HCT116 (cell line): Measurements from ENCODE around the gene LCMT2. TPM values are rescaled to one million over a fixed set of nuclear protein-coding genes. Genes with fewer than 3 reads are reported as not detected.

Experiments used
- ATAC-seq: fragments of 200-7000 bp; cut with Tn5 transposase; 2 replicates; pipeline ENCODE4 v1.9.1; 2020; ENCODE audit warnings: mild to moderate bottlenecking, moderate library complexity
- BruUV-seq: library from RNA; stranded (reverse); fragments of 400-500 nt; replicated peaks from 2 replicates; lab custom pipeline; 2021; lab: Mats Ljungman, UMichigan
- CTCF ChIA-PET: fragments of 300-600 bp; sonication (Branson Sonifier 250); formaldehyde crosslinking; loops from one replicate; lab custom pipeline; 2021; ENCODE audit warnings: antibody characterized with exemption; lab: Charles Lee
- POLR2A ChIA-PET: fragments of 300-600, 350-600 bp; sonication (Branson Sonifier 250); formaldehyde crosslinking; loops from one replicate; lab custom pipeline; 2021; ENCODE audit warnings: antibody characterized with exemption; lab: Charles Lee
- RAD21 ChIA-PET, 2 experiments: fragments of 300-600 bp; sonication (Branson Sonifier 250); formaldehyde crosslinking; loops; one replicate each; lab custom pipeline; 2023; ENCODE audit warnings: low total read pairs in 2 of 2; ENCODE audit not compliant: uncharacterized antibody in 2 of 2, unreplicated experiment in 2 of 2, low non-redundant PET in 1 of 2; lab: Charles Lee
- DNase-seq: peaks from one replicate; pipeline ENCODE4 v3.0.0-alpha.2; 2010; ENCODE audit warnings: low read depth, low spot score
- H2AFZ ChIP-seq: fragments of 200-600 bp; shearing (Covaris generic), sonication (generic); 2 replicates; pipeline ENCODE4 v1.6.1; 2017; ENCODE audit warnings: low read depth, mixed run types, mixed read lengths, antibody characterized with exemption, low read length; ENCODE audit not compliant: poor library complexity, severe bottlenecking
- H3K27ac ChIP-seq: 2 replicates; pipeline ENCODE4 v1.5.1; 2012; ENCODE audit warnings: low read depth, low read length
- H3K27me3 ChIP-seq: fragments of 200-600 bp; sonication (generic); 2 replicates; pipeline ENCODE4 v1.6.1; 2016; ENCODE audit warnings: mixed run types, low read length, mixed read lengths; ENCODE audit not compliant: insufficient read depth
- H3K36me3 ChIP-seq, 2 experiments: fragments of 200-500 bp in 1 of 2; fragments of 200-600 bp in 1 of 2; sonication (Bioruptor generic) in 1 of 2; sonication (generic) in 1 of 2; 2 replicates each; pipeline versions ENCODE4 v1.5.1 to v1.6.1; 2014 to 2016; ENCODE audit warnings: low read length in 2 of 2, inconsistent platforms in 1 of 2, mixed read lengths in 1 of 2, mixed run types in 1 of 2; ENCODE audit not compliant: insufficient read depth in 2 of 2, control insufficient read depth in 1 of 2
- H3K4me1 ChIP-seq, 2 experiments: fragments of 200-600 bp in 1 of 2; sonication (generic) in 1 of 2; 2 replicates each; pipeline versions ENCODE4 v1.5.1 to v1.6.1; 2012 to 2017; ENCODE audit warnings: low read length in 2 of 2, inconsistent platforms in 1 of 2, mild to moderate bottlenecking in 1 of 2, mixed read lengths in 1 of 2, mixed run types in 1 of 2, moderate library complexity in 1 of 2; ENCODE audit not compliant: insufficient read depth in 2 of 2, control insufficient read depth in 1 of 2
- H3K4me2 ChIP-seq: fragments of 200-600 bp; sonication (generic); 2 replicates; pipeline ENCODE4 v1.6.1; 2017; ENCODE audit warnings: mixed run types, low read length, mixed read lengths
- H3K4me3 ChIP-seq, 2 experiments: fragments of 200-600 bp in 1 of 2; sonication (generic) in 1 of 2; replicated peaks in 1 of 2; 2 replicates each; pipeline ENCODE4 v1.5.1; 2011 to 2016; ENCODE audit warnings: low read length in 2 of 2, control low read depth in 1 of 2, low read depth in 1 of 2, mild to moderate bottlenecking in 1 of 2, mixed read lengths in 1 of 2, mixed run types in 1 of 2
- H3K79me2 ChIP-seq: fragments of 200-600 bp; sonication (generic); 2 replicates; pipeline ENCODE4 v1.6.1; 2017; ENCODE audit warnings: mild to moderate bottlenecking, mixed run types, low read length, moderate library complexity, mixed read lengths; ENCODE audit not compliant: insufficient read depth
- H3K9ac ChIP-seq: fragments of 200-600 bp; sonication (generic); 2 replicates; pipeline ENCODE4 v1.6.1; 2016; ENCODE audit warnings: low read length, mixed read lengths
- H3K9me2 ChIP-seq: fragments of 200-600 bp; sonication (generic), shearing (Covaris generic); 2 replicates; pipeline ENCODE4 v1.6.1; 2017; ENCODE audit warnings: mixed run types, mild to moderate bottlenecking, moderate library complexity; ENCODE audit not compliant: insufficient read depth
- H3K9me3 ChIP-seq, 2 experiments: fragments of 200-500 bp in 1 of 2; fragments of 200-600 bp in 1 of 2; sonication (Bioruptor generic) in 1 of 2; sonication (generic) in 1 of 2; 2 replicates each; pipeline ENCODE4 v1.6.1; 2014 to 2017; ENCODE audit warnings: low read length in 2 of 2, mixed read lengths in 2 of 2, inconsistent platforms in 1 of 2, low read depth in 1 of 2, mild to moderate bottlenecking in 1 of 2, mixed run types in 1 of 2, moderate library complexity in 1 of 2; ENCODE audit not compliant: control insufficient read depth in 1 of 2, insufficient read depth in 1 of 2
- H4K20me1 ChIP-seq: fragments of 200-600 bp; sonication (generic), shearing (Covaris generic); 2 replicates; pipeline ENCODE4 v1.6.1; 2017; ENCODE audit warnings: mixed run types, mild to moderate bottlenecking, moderate library complexity; ENCODE audit not compliant: insufficient read depth
- CBX3 ChIP-seq: IDR thresholded peaks from 2 replicates; pipeline ENCODE4 v1.6.1; 2012; ENCODE audit warnings: low read depth
- EZH2 ChIP-seq: fragments of 200-600 bp; sonication (generic); IDR thresholded peaks from 2 replicates; pipeline ENCODE4 v1.6.1; 2017; ENCODE audit warnings: antibody characterized with exemption, mixed run types
- FOSL1 ChIP-seq: IDR thresholded peaks from 2 replicates; pipeline ENCODE4 v1.6.1; 2012; ENCODE audit warnings: low read depth
- JUND ChIP-seq: IDR thresholded peaks from 2 replicates; pipeline ENCODE4 v1.6.1; 2012
- intact Hi-C: fragments of 100-400 bp; cut with micrococcal nuclease; formaldehyde crosslinking; loops from 2 replicates; pipeline ENCODE4 v1.10.0; 2022
- total RNA-seq: library from RNA; stranded (reverse); gene quantifications from one replicate; pipeline ENCODE4 v1.2.1, GENCODE V29; 2021; ENCODE audit not compliant: unreplicated experiment
- TF ChIP-seq, protein P1 (sequence below), 3 experiments: fragments of 200-600 bp in 1 of 3; sonication (generic) in 1 of 3; IDR thresholded peaks in 2 of 3; conservative IDR thresholded peaks in 1 of 3; 2 replicates each; pipeline ENCODE4 v1.5.1; 2012 to 2017; ENCODE audit warnings: low read depth in 2 of 3, low read length in 2 of 3, antibody characterized with exemption in 1 of 3, borderline replicate concordance in 1 of 3, control low read depth in 1 of 3, mild to moderate bottlenecking in 1 of 3, mixed read lengths in 1 of 3, mixed run types in 1 of 3, moderate library complexity in 1 of 3; ENCODE audit not compliant: insufficient read depth in 1 of 3

The LCMT2 gene
- total RNA-seq, 1 experiment from 2014 or later = 4.7 TPM

DNA sequence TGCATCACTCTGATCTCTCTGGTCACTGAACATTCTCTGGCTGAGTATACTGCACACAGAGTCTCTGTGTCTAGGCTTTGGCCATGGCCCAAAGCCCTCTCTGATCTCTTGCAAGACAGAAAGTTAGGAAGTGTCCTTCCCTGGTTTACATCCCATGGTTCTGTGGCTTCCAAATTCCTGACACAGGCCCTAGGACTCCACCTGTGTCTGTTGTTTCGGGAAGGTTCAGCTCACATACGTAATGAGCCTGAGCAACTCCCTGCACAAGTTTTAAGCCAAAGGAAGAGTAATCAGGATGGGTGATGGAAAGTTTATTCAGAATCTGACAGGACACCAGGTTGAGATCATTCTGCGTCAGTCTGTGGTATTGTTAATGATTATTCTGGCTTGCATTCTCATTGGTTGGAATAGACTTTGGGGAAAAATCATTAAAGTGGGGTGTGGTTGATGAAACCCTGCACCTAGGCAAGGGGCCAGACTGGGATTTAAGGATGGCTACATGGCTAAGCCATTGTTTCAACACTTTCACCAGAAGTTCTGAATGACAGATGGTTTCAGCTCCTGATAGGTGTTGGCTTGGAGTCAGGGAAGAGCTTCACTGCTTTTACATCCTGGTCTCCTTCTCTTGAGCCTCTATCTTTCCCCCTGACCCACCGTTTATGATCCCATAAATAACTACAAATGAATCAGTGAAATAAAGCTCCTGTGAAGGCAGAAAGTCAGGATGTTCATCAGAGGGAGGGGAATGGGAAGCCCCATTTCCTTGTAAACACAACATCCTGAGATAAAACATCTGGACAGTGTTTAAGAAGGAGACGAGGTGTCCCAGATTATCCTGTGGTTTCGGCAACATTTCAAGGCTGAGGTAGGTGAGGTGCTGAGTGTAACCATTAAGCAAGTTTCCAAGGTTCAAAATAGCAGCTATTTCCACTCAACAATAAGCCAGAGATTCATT, 14.1 kb downstream of the LCMT2 start:
- no peaks in the 10 kb centered on the region for H3K36me3 ChIP-seq
- H3K4me3 ChIP-seq = no peak overlapping the region
- ChIA-PET RAD21 (no interaction called here), CTCF (no interaction called here), POLR2A (no interaction called here)
- no peaks in the 10 kb centered on the region for H3K9me3 ChIP-seq
- H3K4me1 ChIP-seq = peaks cover 0 to 8% of the 10 kb centered on the region in 2 experiments; a peak in 1 of 4 replicates
- H3K27ac ChIP-seq = no peak overlapping the region
- no TSS peak for BruUV-seq
- H3K79me2 ChIP-seq = no peaks in the 10 kb centered on the region
- no peaks in the 10 kb centered on the region for H4K20me1 ChIP-seq
- H3K27me3 ChIP-seq = no peaks in the 10 kb centered on the region
- no peak overlapping the region for H3K4me2 ChIP-seq
- ATAC-seq = no peak
- H2AFZ ChIP-seq = no peak overlapping the region
- no peak for TF ChIP-seq FOSL1
- no peak overlapping the region for H3K9ac ChIP-seq
- intact Hi-C loops = no loop called here
- H3K9me2 ChIP-seq = no peaks in the 10 kb centered on the region
- DNase-seq = no peak

DNA sequence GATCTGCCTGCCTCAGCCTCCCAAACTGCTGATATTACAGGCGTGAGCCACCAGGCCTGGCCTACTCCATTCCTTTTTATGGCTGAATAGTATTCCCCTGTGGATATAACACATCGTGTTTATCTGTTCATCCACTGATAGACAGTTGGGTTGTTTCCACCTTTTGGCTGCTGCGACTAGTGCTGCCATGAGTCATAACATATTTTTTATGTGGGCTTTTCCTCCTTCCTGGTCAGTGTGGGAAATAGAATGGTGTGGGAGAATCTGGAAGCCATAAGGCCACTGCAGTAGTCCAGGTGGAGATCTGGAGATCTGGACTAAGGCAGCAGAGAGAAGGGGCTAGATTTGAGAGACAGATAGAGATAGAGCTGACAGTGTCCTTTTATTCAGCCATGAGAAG, 16.2 kb downstream of the LCMT2 start:
- BruUV-seq = no TSS peak
- no peak for ATAC-seq

More for the DNA sequence above, 16.2 kb downstream of the LCMT2 start:
- Histone ChIP-seq H3K4me1 (peaks cover 0 to 8% of the 10 kb centered on the region in 2 experiments; a peak in 1 of 4 replicates), H3K9ac (no peak overlapping the region), H3K79me2 (no peaks in the 10 kb centered on the region)
- TF ChIP-seq EZH2 (no peak), CBX3 (no peak), JUND (0 out of 2 replicates have a peak, but pooled peaks have one; percentile 23)
- TF ChIP-seq, protein P1, sequence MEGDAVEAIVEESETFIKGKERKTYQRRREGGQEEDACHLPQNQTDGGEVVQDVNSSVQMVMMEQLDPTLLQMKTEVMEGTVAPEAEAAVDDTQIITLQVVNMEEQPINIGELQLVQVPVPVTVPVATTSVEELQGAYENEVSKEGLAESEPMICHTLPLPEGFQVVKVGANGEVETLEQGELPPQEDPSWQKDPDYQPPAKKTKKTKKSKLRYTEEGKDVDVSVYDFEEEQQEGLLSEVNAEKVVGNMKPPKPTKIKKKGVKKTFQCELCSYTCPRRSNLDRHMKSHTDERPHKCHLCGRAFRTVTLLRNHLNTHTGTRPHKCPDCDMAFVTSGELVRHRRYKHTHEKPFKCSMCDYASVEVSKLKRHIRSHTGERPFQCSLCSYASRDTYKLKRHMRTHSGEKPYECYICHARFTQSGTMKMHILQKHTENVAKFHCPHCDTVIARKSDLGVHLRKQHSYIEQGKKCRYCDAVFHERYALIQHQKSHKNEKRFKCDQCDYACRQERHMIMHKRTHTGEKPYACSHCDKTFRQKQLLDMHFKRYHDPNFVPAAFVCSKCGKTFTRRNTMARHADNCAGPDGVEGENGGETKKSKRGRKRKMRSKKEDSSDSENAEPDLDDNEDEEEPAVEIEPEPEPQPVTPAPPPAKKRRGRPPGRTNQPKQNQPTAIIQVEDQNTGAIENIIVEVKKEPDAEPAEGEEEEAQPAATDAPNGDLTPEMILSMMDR (IDR thresholded peaks at IDR 0.05 in 2 of 3, conservative IDR thresholded peaks at IDR 0.05 in 1 of 3; ENCODE audit: borderline replicate concordance in 1 of 3, insufficient read depth in 1 of 3, low read depth in 2 of 3, low read length in 2 of 3) = no peak
- TF ChIP-seq, all 23 proteins: peak for 1
- no peak overlapping the region for H3K27ac ChIP-seq
- no peak for DNase-seq
- no peak overlapping the region for H3K4me3 ChIP-seq
- no peak overlapping the region for H2AFZ ChIP-seq
- ChIA-PET CTCF (interaction anchor here (0.7 kb wide), 1 partner anchor 28 kb away, joined by 3 read pairs; no protein-coding TSS in a partner anchor), POLR2A (no interaction called here), RAD21 (no interaction called here)
- H4K20me1 ChIP-seq = no peaks in the 10 kb centered on the region
- H3K36me3 ChIP-seq = no peaks in the 10 kb centered on the region
- H3K9me2 ChIP-seq = no peaks in the 10 kb centered on the region
- no peak overlapping the region for H3K4me2 ChIP-seq
- H3K9me3 ChIP-seq = no peaks in the 10 kb centered on the region
- intact Hi-C loops = no loop called here
- peaks cover 18% of the 10 kb centered on the region; the same call in 1 of the 2 replicates for H3K27me3 ChIP-seq
